K562 (cell line): ENCODE measurements around the gene ABHD8. TPM values are rescaled to one million over a fixed set of nuclear protein-coding genes. Genes with fewer than 3 reads are reported as not detected.

ENCODE experiments used
- ATAC-seq: fragments of 200-7000 bp; cut with Tn5 transposase; 3 replicates; pipeline ENCODE4 v1.9.1; 2020; ENCODE audit warnings: moderate library complexity
- BruUV-seq: library from RNA; stranded (reverse); fragments of 400-500 nt; replicated peaks from 2 replicates; lab custom pipeline; 2021; lab: Mats Ljungman, UMichigan
- CTCF ChIA-PET: fragments of 300-600 bp; formaldehyde crosslinking; extraction: SDS; loops from one replicate; lab custom pipeline; 2021; ENCODE audit warnings: low intra/inter-chr PET ratio; lab: Yijun Ruan, JAX
- POLR2A ChIA-PET: fragments of 300-600, 350-650 bp; sonication (Branson Sonifier 250); formaldehyde crosslinking; extraction: SDS; loops from one replicate; lab custom pipeline; 2021; ENCODE audit warnings: antibody characterized with exemption, inconsistent platforms; lab: Yijun Ruan, JAX
- DNase-seq, 4 experiments: peaks; one replicate each; pipeline versions ENCODE4 v3.0.0 to v3.0.0-alpha.2; 2011 to 2018; ENCODE audit warnings: low spot score in 3 of 4, mixed read lengths in 3 of 4; ENCODE audit errors: extremely low read depth in 1 of 4
- FAIRE-seq: peaks from 2 replicates; lab custom pipeline; 2011; peaks lifted over from hg19 to GRCh38; lab: Jason Lieb, UNC
- H2AFZ ChIP-seq: 2 replicates; pipeline ENCODE4 v1.6.0; 2011; ENCODE audit warnings: low read depth, low read length, control low read depth, inconsistent platforms
- H3K27ac ChIP-seq: fragments of 200-600 bp; 3 replicates; pipeline ENCODE4 v1.8.0; 2011; ENCODE audit warnings: low read depth, mild to moderate bottlenecking, control low read depth, inconsistent platforms, low read length, moderate library complexity, mixed read lengths; ENCODE audit errors: extremely low read depth
- H3K27me3 ChIP-seq, 2 experiments: fragments of 300-600 bp in 1 of 2; 2 replicates in 1 of 2; 3 replicates in 1 of 2; pipeline versions ENCODE4 v1.6.0 to v1.8.0; 2011; ENCODE audit warnings: inconsistent platforms in 2 of 2, low read length in 2 of 2, mild to moderate bottlenecking in 1 of 2, mixed read lengths in 1 of 2, moderate library complexity in 1 of 2; ENCODE audit not compliant: control insufficient read depth in 2 of 2, insufficient read depth in 2 of 2
- H3K36me3 ChIP-seq: fragments of 300-600 bp; 3 replicates; pipeline ENCODE4 v1.8.0; 2011; ENCODE audit warnings: mild to moderate bottlenecking, low read length, inconsistent platforms; ENCODE audit not compliant: control insufficient read depth, insufficient read depth
- H3K4me1 ChIP-seq, 2 experiments: fragments of 200-600 bp in 1 of 2; replicated peaks in 1 of 2; 2 replicates in 1 of 2; 3 replicates in 1 of 2; pipeline versions ENCODE4 v1.5.1 to v1.8.0; 2011; ENCODE audit warnings: inconsistent platforms in 2 of 2, low read length in 2 of 2, mild to moderate bottlenecking in 1 of 2, mixed read lengths in 1 of 2, moderate library complexity in 1 of 2; ENCODE audit not compliant: control insufficient read depth in 2 of 2, insufficient read depth in 2 of 2
- H3K4me2 ChIP-seq: 2 replicates; pipeline ENCODE4 v1.6.1; 2011; ENCODE audit warnings: low read length, control low read depth, inconsistent platforms, mixed read lengths; ENCODE audit not compliant: insufficient read depth
- H3K4me3 ChIP-seq: fragments of 200-600 bp; sonication (generic), shearing (Covaris generic); 2 replicates; pipeline ENCODE4 v1.5.1; 2016; ENCODE audit warnings: control low read depth, inconsistent platforms
- H3K79me2 ChIP-seq: fragments of 200-600 bp; 3 replicates; pipeline ENCODE4 v1.8.0; 2011; ENCODE audit warnings: low read length, inconsistent platforms; ENCODE audit not compliant: control insufficient read depth, insufficient read depth
- H3K9ac ChIP-seq, 2 experiments: 2 replicates each; pipeline versions ENCODE4 v1.6.0 to v1.6.1; 2011; ENCODE audit warnings: low read depth in 2 of 2, low read length in 2 of 2, control low read depth in 1 of 2, inconsistent platforms in 1 of 2, mild to moderate bottlenecking in 1 of 2, mixed read lengths in 1 of 2; ENCODE audit not compliant: insufficient read depth in 1 of 2
- H3K9me1 ChIP-seq: one replicate; pipeline ENCODE4 v1.6.0; 2011; ENCODE audit warnings: inconsistent platforms, mild to moderate bottlenecking, low read length, moderate library complexity; ENCODE audit not compliant: control insufficient read depth, insufficient read depth
- H3K9me3 ChIP-seq: replicated peaks from 2 replicates; pipeline ENCODE4 v1.5.1; 2011; ENCODE audit warnings: low read depth, low read length, inconsistent platforms; ENCODE audit not compliant: control insufficient read depth, insufficient read depth
- H4K20me1 ChIP-seq: replicated peaks from 2 replicates; pipeline ENCODE4 v1.6.1; 2011; ENCODE audit warnings: low read length, inconsistent platforms, mixed read lengths; ENCODE audit not compliant: control insufficient read depth, insufficient read depth
- ADNP ChIP-seq: fragments of 200-800 bp; sonication (Bioruptor generic); IDR thresholded peaks from 2 replicates; pipeline ENCODE4 v1.6.1; 2016; ENCODE audit warnings: missing genetic modification characterization, missing compliant biosample characterization
- CCAR2 ChIP-seq: fragments of 200-400 bp; formaldehyde crosslinking; IDR thresholded peaks from 2 replicates; pipeline ENCODE4 v1.6.1; 2017; ENCODE audit warnings: mild to moderate bottlenecking, low read depth, low read length
- EHMT2 ChIP-seq: fragments of 450-650 bp; IDR thresholded peaks from 2 replicates; pipeline ENCODE4 v1.6.1; 2018; ENCODE audit warnings: antibody characterized with exemption
- ESRRA ChIP-seq: fragments of 450-650 bp; IDR thresholded peaks from 2 replicates; pipeline ENCODE4 v1.6.1; 2014; ENCODE audit warnings: low read depth, mild to moderate bottlenecking, moderate library complexity, borderline replicate concordance
- FOXK2 ChIP-seq, 2 experiments: fragments of 450-650 bp; IDR thresholded peaks in 1 of 2; conservative IDR thresholded peaks in 1 of 2; 2 replicates each; pipeline ENCODE4 v1.6.1; 2016; ENCODE audit warnings: low read depth in 2 of 2, mild to moderate bottlenecking in 1 of 2
- HMG20B ChIP-seq: fragments of 250-450 bp; sonication (Bioruptor Pico); IDR thresholded peaks from 2 replicates; pipeline ENCODE4 v1.5.0; 2021; ENCODE audit warnings: mild to moderate bottlenecking
- JUND ChIP-seq, 2 experiments: IDR thresholded peaks; 2 replicates in 1 of 2; 3 replicates in 1 of 2; pipeline ENCODE4 v1.6.1; 2011; ENCODE audit warnings: borderline replicate concordance in 2 of 2, low read depth in 2 of 2, low read length in 2 of 2, improper control_type of control experiment in 1 of 2, missing biosample characterization in 1 of 2, missing genetic modification characterization in 1 of 2, missing genetic modification reagents in 1 of 2
- KDM1A ChIP-seq, 2 experiments: fragments of 450-650 bp; IDR thresholded peaks; 2 replicates each; pipeline ENCODE4 v1.6.1; 2016; ENCODE audit warnings: mild to moderate bottlenecking in 2 of 2
- KLF6 ChIP-seq: fragments of 250-450 bp; sonication (Bioruptor Pico); IDR thresholded peaks from 2 replicates; pipeline ENCODE4 v1.4.0; 2020; ENCODE audit warnings: mild to moderate bottlenecking, moderate library complexity, borderline replicate concordance
- LEF1 ChIP-seq: fragments of 450-650 bp; IDR thresholded peaks from 2 replicates; pipeline ENCODE4 v1.6.1; 2016; ENCODE audit warnings: mild to moderate bottlenecking
- MECOM ChIP-seq: fragments of 250-450 bp; sonication (Bioruptor Pico); IDR thresholded peaks from 2 replicates; pipeline ENCODE4 v1.8.0; 2022; ENCODE audit warnings: inconsistent platforms
- MEF2A ChIP-seq: IDR thresholded peaks from 2 replicates; pipeline ENCODE4 v1.6.1; 2011; ENCODE audit warnings: low read depth, mild to moderate bottlenecking, low read length, moderate library complexity; ENCODE audit not compliant: control insufficient read depth
- NR2C1 ChIP-seq, 2 experiments: fragments of 450-650 bp; IDR thresholded peaks; 2 replicates each; pipeline ENCODE4 v1.6.1; 2017; ENCODE audit warnings: mild to moderate bottlenecking in 2 of 2, antibody characterized with exemption in 1 of 2, inconsistent platforms in 1 of 2, missing compliant biosample characterization in 1 of 2, missing genetic modification characterization in 1 of 2
- PML ChIP-seq: IDR thresholded peaks from 2 replicates; pipeline ENCODE4 v1.6.1; 2012; ENCODE audit warnings: low read length, inconsistent platforms
- RHOXF2B ChIP-seq: fragments of 250-450 bp; sonication (Bioruptor Pico); conservative IDR thresholded peaks from 2 replicates; pipeline ENCODE4 v1.5.1; 2021
- SRSF1 ChIP-seq: fragments of 200-400 bp; formaldehyde crosslinking; IDR thresholded peaks from 2 replicates; pipeline ENCODE4 v1.6.1; 2017; ENCODE audit warnings: mild to moderate bottlenecking, low read depth, low read length, moderate library complexity
- STAT5A ChIP-seq: IDR thresholded peaks from 2 replicates; pipeline ENCODE4 v1.6.1; 2012; ENCODE audit warnings: low read length, inconsistent platforms, borderline replicate concordance
- TFE3 ChIP-seq: fragments of 450-650 bp; formaldehyde crosslinking; IDR thresholded peaks from 2 replicates; pipeline ENCODE4 v1.4.0; 2020; ENCODE audit warnings: mild to moderate bottlenecking, mixed read lengths
- YY1 ChIP-seq, 3 experiments: IDR thresholded peaks; 2 replicates each; pipeline ENCODE4 v1.6.1; 2011; ENCODE audit warnings: low read length in 2 of 3, mild to moderate bottlenecking in 2 of 3, moderate library complexity in 2 of 3, borderline replicate concordance in 1 of 3, control low read depth in 1 of 3, low read depth in 1 of 3; ENCODE audit not compliant: insufficient read depth in 3 of 3, insufficient replicate concordance in 2 of 3, control insufficient read depth in 1 of 3, insufficient read length in 1 of 3; ENCODE audit errors: extremely low read depth in 1 of 3
- ZFX ChIP-seq: sonication (generic); formaldehyde crosslinking; IDR thresholded peaks from 2 replicates; pipeline ENCODE4 v1.8.0; 2022; ENCODE audit warnings: mild to moderate bottlenecking, missing genetic modification reagents, moderate library complexity
- ZKSCAN3 ChIP-seq: fragments of 250-450 bp; sonication (Bioruptor Pico); IDR thresholded peaks from 2 replicates; pipeline ENCODE4 v1.4.0; 2020
- ZZZ3 ChIP-seq: fragments of 450-650 bp; IDR thresholded peaks from 2 replicates; pipeline ENCODE4 v1.6.1; 2016; ENCODE audit warnings: antibody characterized with exemption, mild to moderate bottlenecking, moderate library complexity
- WGBS: fragments of 100-300 bp; shearing (Covaris generic); methylation state at CpG from one replicate; pipeline ENCODE4 v1.1.6; 2016; ENCODE audit warnings: low coverage, mixed read lengths; ENCODE audit not compliant: insufficient coverage; ENCODE audit errors: missing lambda C conversion rate; 5-methylcytosine and 5-hydroxymethylcytosine counted together
- in situ Hi-C: fragments of 300-500 bp; cut with MboI; formaldehyde crosslinking; loops from 4 replicates; pipeline ENCODE4 v1.15.0; 2018; ENCODE audit warnings: inconsistent platforms, mixed read lengths
- intact Hi-C: fragments of 100-400 bp; cut with micrococcal nuclease; formaldehyde crosslinking; loops from 2 replicates; pipeline ENCODE4 v1.14.2; 2022
- polyA plus RNA-seq, 8 experiments: library from polyadenylated mRNA; depleted of rRNA in 4 of 8; stranded (reverse) in 5 of 8; unstranded in 3 of 8; fragments of >200 nt; fragmentation: Nextera tagmentation in 2 of 8; fragmentation: Illumina TruSeq in 1 of 8; extraction: Ambion mirVana in 2 of 8; extraction: Trizol in 1 of 8; gene quantifications; 2 replicates each; pipeline versions ENCODE4 v1.2.1 to v1.2.3, GENCODE V29; 2011 to 2014; ENCODE audit warnings: inconsistent platforms in 1 of 8, missing spikeins in 1 of 8
- total RNA-seq, 7 experiments: library from RNA; depleted of rRNA in 6 of 7; stranded (reverse); fragments of >200 nt in 6 of 7; fragmentation: Illumina TruSeq in 2 of 7; extraction: Trizol in 2 of 7; gene quantifications; 2 replicates each; pipeline versions ENCODE4 v1.2.1 to v1.2.3, GENCODE V29; 2011 to 2021; ENCODE audit warnings: low replicate concordance in 1 of 7

ABHD8 gene
- total and polyA plus RNA-seq, 9 of the 15 experiments (the other 6 are each of a cell fraction or from before 2014, with no cell fraction given), result 0.04 to 6.6 (median 2.0) TPM; not detected in 1

GRCh38 chr19:17286752-17287151 is 16.5 kb downstream of the ABHD8 start:
- H3K79me2 ChIP-seq, result peaks cover 5% of the 10 kb centered on the region; the same call in 2 of the 3 replicates
- no peak for TF ChIP-seq EHMT2
- TF ChIP-seq ZKSCAN3, result no peak
- TF ChIP-seq JUND (IDR thresholded peaks at IDR 0.05; ENCODE audit: borderline replicate concordance, low read depth, low read length), result no peak
- no peak for TF ChIP-seq JUND (tag; IDR thresholded peaks at IDR 0.05; ENCODE audit: borderline replicate concordance, low read depth, low read length)
- TF ChIP-seq RHOXF2B (CRISPR knock-in tag), result no peak
- TF ChIP-seq MEF2A, result no peak
- no peak for TF ChIP-seq HMG20B
- 0 out of 2 replicates have a peak, but pooled peaks have one; percentile 2 for TF ChIP-seq TFE3 (CRISPR knock-in tag)
- no peak for TF ChIP-seq STAT5A
- no peak for TF ChIP-seq ADNP (tag)
- no peak for TF ChIP-seq KLF6 (CRISPR knock-in tag)
- TF ChIP-seq ZFX (CRISPR knock-in tag), result no peak
- TF ChIP-seq MECOM (CRISPR knock-in tag), result no peak
- no peak for TF ChIP-seq KDM1A (IDR thresholded peaks at IDR 0.05)
- no peak for TF ChIP-seq ZZZ3
- peak; percentile 41; the same call in 1 of the 2 replicates for TF ChIP-seq ESRRA
- TF ChIP-seq NR2C1 (IDR thresholded peaks at IDR 0.05), result 0 out of 2 replicates have a peak, but pooled peaks have one; percentile 9
- no peak for TF ChIP-seq NR2C1 (tag; IDR thresholded peaks at IDR 0.05)
- peak in 1 of 3 experiments; percentile 64 for TF ChIP-seq YY1 (IDR thresholded peaks at IDR 0.05; ENCODE audit: borderline replicate concordance in 1 of 3, control insufficient read depth in 1 of 3, extremely low read depth in 1 of 3, insufficient read depth in 3 of 3, insufficient read length in 1 of 3, insufficient replicate concordance in 2 of 3, low read depth in 1 of 3, low read length in 2 of 3)
- TF ChIP-seq SRSF1, result no peak
- TF ChIP-seq LEF1, result no peak
- no peak for TF ChIP-seq PML
- no peak for TF ChIP-seq CCAR2
- no peak for TF ChIP-seq FOXK2 (conservative IDR thresholded peaks at IDR 0.05 in 1 of 2, IDR thresholded peaks at IDR 0.05 in 1 of 2; ENCODE audit: low read depth in 2 of 2)
- ATAC-seq (no peak), FAIRE-seq (peak; percentile 11), DNase-seq (no peak)
- H3K9me3 ChIP-seq, result no peaks in the 10 kb centered on the region
- H3K9ac ChIP-seq, result peak overlapping the region in 1 of 2 experiments; percentile 28; a peak in 1 of 4 replicates
- peaks cover 6% of the 10 kb centered on the region; the same call in 1 of the 2 replicates for H4K20me1 ChIP-seq
- POLR2A ChIA-PET, result no interaction called here
- H3K36me3 ChIP-seq, result peaks cover 13% of the 10 kb centered on the region; the same call in 1 of the 3 replicates
- CTCF ChIA-PET, result no interaction called here
- no peak overlapping the region; the same call in 2 of the 3 replicates for H3K27ac ChIP-seq
- peaks cover 2 to 39% of the 10 kb centered on the region in 2 experiments; a peak in 4 of 5 replicates for H3K4me1 ChIP-seq
- 34% methylated on average over 9 of the region's 9 CpGs for WGBS
- no TSS peak for BruUV-seq
- H3K9me1 ChIP-seq, result no peaks in the 10 kb centered on the region
- no peak overlapping the region for H3K4me2 ChIP-seq
- H3K27me3 ChIP-seq, result no peaks in the 10 kb centered on the region
- in situ Hi-C loops, result loop anchor here (5.0 kb wide), 1 partner anchor 214 kb away; no protein-coding TSS in a partner anchor
- intact Hi-C loops, result no loop called here
- peak overlapping the region; percentile 45; the same call in 1 of the 2 replicates for H2AFZ ChIP-seq
- no peak overlapping the region for H3K4me3 ChIP-seq
